HepG2 (cell line): ENCODE results near the gene TRPV6. TPM values are rescaled to one million over a fixed set of nuclear protein-coding genes. Genes with fewer than 3 reads are reported as not detected.

Experiments
- ATAC-seq: fragments of 200-7000 bp; cut with Tn5 transposase; 3 replicates; pipeline ENCODE4 v1.9.1; 2020; ENCODE audit warnings: mild to moderate bottlenecking, moderate library complexity
- BruUV-seq: library from RNA; stranded (reverse); fragments of 400-500 nt; replicated peaks from 2 replicates; lab custom pipeline; 2021; lab: Mats Ljungman, UMichigan
- CTCF ChIA-PET: fragments of 300-600 bp; formaldehyde crosslinking; extraction: SDS; loops from one replicate; lab custom pipeline; 2021; ENCODE audit warnings: low total read pairs, inconsistent platforms, low intra/inter-chr PET ratio; lab: Yijun Ruan, JAX
- POLR2A ChIA-PET: fragments of 350-600 bp; sonication (Branson Sonifier 250); formaldehyde crosslinking; loops from one replicate; lab custom pipeline; 2020; ENCODE audit warnings: antibody characterized with exemption, inconsistent platforms; lab: Yijun Ruan, JAX
- DNase-seq: peaks from one replicate; pipeline ENCODE4 v3.0.0-alpha.2; 2015; ENCODE audit warnings: low spot score
- FAIRE-seq: peaks from 3 replicates; lab custom pipeline; 2011; peaks lifted over from hg19 to GRCh38; lab: Jason Lieb, UNC
- H2AFZ ChIP-seq: one replicate; pipeline ENCODE4 v1.6.1; 2011; ENCODE audit warnings: low read length, inconsistent platforms
- H3K27ac ChIP-seq: fragments of 300-600 bp; 3 replicates; pipeline ENCODE4 v1.8.0; 2011; ENCODE audit warnings: mixed run types, mild to moderate bottlenecking, mixed read lengths, low read length, inconsistent platforms; ENCODE audit not compliant: insufficient read depth; ENCODE audit errors: extremely low read length
- H3K27me3 ChIP-seq, 2 experiments: fragments of 200-600 bp in 1 of 2; 2 replicates in 1 of 2; 3 replicates in 1 of 2; pipeline versions ENCODE4 v1.6.0 to v1.8.0; 2011; ENCODE audit warnings: low read length in 2 of 2, mild to moderate bottlenecking in 2 of 2, moderate library complexity in 2 of 2, inconsistent platforms in 1 of 2; ENCODE audit not compliant: insufficient read depth in 2 of 2, control insufficient read depth in 1 of 2
- H3K36me3 ChIP-seq, 2 experiments: fragments of 200-600 bp in 1 of 2; replicated peaks in 1 of 2; 2 replicates in 1 of 2; 3 replicates in 1 of 2; pipeline versions ENCODE4 v1.5.1 to v1.8.0; 2011; ENCODE audit warnings: low read length in 2 of 2, inconsistent platforms in 1 of 2; ENCODE audit not compliant: insufficient read depth in 2 of 2, control insufficient read depth in 1 of 2
- H3K4me1 ChIP-seq: 2 replicates; pipeline ENCODE4 v1.5.1; 2012; ENCODE audit warnings: low read length, inconsistent platforms; ENCODE audit not compliant: insufficient read depth
- H3K4me2 ChIP-seq: 2 replicates; pipeline ENCODE4 v1.6.0; 2011; ENCODE audit warnings: low read depth, low read length, inconsistent platforms
- H3K4me3 ChIP-seq, 3 experiments: fragments of 200-600 bp in 1 of 3; sonication (generic), shearing (Covaris generic) in 1 of 3; replicated peaks in 1 of 3; 2 replicates each; pipeline ENCODE4 v1.5.1; 2011 to 2016; ENCODE audit warnings: low read length in 3 of 3, inconsistent platforms in 2 of 3, low read depth in 2 of 3, mild to moderate bottlenecking in 2 of 3, control low read depth in 1 of 3, mixed read lengths in 1 of 3; ENCODE audit not compliant: insufficient read depth in 1 of 3
- H3K79me2 ChIP-seq: one replicate; pipeline ENCODE4 v1.6.1; 2011; ENCODE audit warnings: low read length, inconsistent platforms; ENCODE audit not compliant: insufficient read depth
- H3K9ac ChIP-seq: 2 replicates; pipeline ENCODE4 v1.6.0; 2011; ENCODE audit warnings: mild to moderate bottlenecking, low read depth, low read length, inconsistent platforms; ENCODE audit not compliant: insufficient read depth
- H3K9me3 ChIP-seq: 2 replicates; pipeline ENCODE4 v1.5.1; 2012; ENCODE audit warnings: mild to moderate bottlenecking, low read length
- H4K20me1 ChIP-seq: 2 replicates; pipeline ENCODE4 v1.6.0; 2011; ENCODE audit warnings: inconsistent platforms, mild to moderate bottlenecking, low read length, moderate library complexity; ENCODE audit not compliant: insufficient read depth
- CHCHD3 ChIP-seq: sonication (generic); formaldehyde crosslinking; IDR thresholded peaks from 2 replicates; pipeline ENCODE4 v1.8.0; 2022; ENCODE audit warnings: mild to moderate bottlenecking, missing genetic modification reagents, moderate library complexity
- DNMT3B ChIP-seq: conservative IDR thresholded peaks from 2 replicates; pipeline ENCODE4 v1.6.1; 2016; ENCODE audit warnings: missing biosample characterization, control low read depth
- HDAC1 ChIP-seq: sonication (generic); formaldehyde crosslinking; IDR thresholded peaks from 2 replicates; pipeline ENCODE4 v1.5.1; 2020; ENCODE audit warnings: mild to moderate bottlenecking, missing genetic modification reagents
- HDAC2 ChIP-seq: sonication (generic); formaldehyde crosslinking; IDR thresholded peaks from 2 replicates; pipeline ENCODE4 v1.4.0; 2020; ENCODE audit warnings: missing genetic modification reagents
- HIC2 ChIP-seq: sonication (generic); formaldehyde crosslinking; IDR thresholded peaks from 2 replicates; pipeline ENCODE4 v1.9.0; 2022; ENCODE audit warnings: low read depth, missing genetic modification reagents
- KDM3A ChIP-seq: IDR thresholded peaks from 2 replicates; pipeline ENCODE4 v1.6.1; 2018; ENCODE audit warnings: low read depth, missing compliant biosample characterization
- PBX2 ChIP-seq: IDR thresholded peaks from 2 replicates; pipeline ENCODE4 v1.6.1; 2016; ENCODE audit warnings: control low read depth
- RARG ChIP-seq: sonication (generic); formaldehyde crosslinking; IDR thresholded peaks from 2 replicates; pipeline ENCODE4 v1.4.0; 2020; ENCODE audit warnings: low read depth, mild to moderate bottlenecking, missing genetic modification reagents
- SALL2 ChIP-seq: sonication (generic); formaldehyde crosslinking; IDR thresholded peaks from 2 replicates; pipeline ENCODE4 v1.8.1; 2023; ENCODE audit warnings: mild to moderate bottlenecking, missing genetic modification reagents, inconsistent platforms
- SNRNP70 ChIP-seq: fragments of 200-400 bp; formaldehyde crosslinking; IDR thresholded peaks from 2 replicates; pipeline ENCODE4 v1.6.1; 2017; ENCODE audit warnings: mild to moderate bottlenecking, low read depth, low read length, moderate library complexity
- YEATS4 ChIP-seq: sonication (generic); formaldehyde crosslinking; IDR thresholded peaks from 2 replicates; pipeline ENCODE4 v1.4.0; 2020; ENCODE audit warnings: missing genetic modification reagents, borderline replicate concordance
- ZBTB25 ChIP-seq: IDR thresholded peaks from 2 replicates; pipeline ENCODE4 v1.6.1; 2018; ENCODE audit warnings: missing genetic modification reagents
- ZNF20 ChIP-seq: sonication (generic); formaldehyde crosslinking; IDR thresholded peaks from 2 replicates; pipeline ENCODE4 v1.4.0; 2020; ENCODE audit warnings: mild to moderate bottlenecking, moderate library complexity, missing genetic modification reagents
- ZNF205 ChIP-seq: IDR thresholded peaks from 2 replicates; pipeline ENCODE4 v1.6.1; 2018; ENCODE audit warnings: missing biosample characterization, missing genetic modification reagents
- ZNF292 ChIP-seq: sonication (generic); formaldehyde crosslinking; IDR thresholded peaks from 2 replicates; pipeline ENCODE4 v1.8.1; 2022; ENCODE audit warnings: mild to moderate bottlenecking, low read depth, missing genetic modification reagents, borderline replicate concordance
- ZNF619 ChIP-seq: sonication (generic); formaldehyde crosslinking; IDR thresholded peaks from 2 replicates; pipeline ENCODE4 v1.4.0; 2020; ENCODE audit warnings: mild to moderate bottlenecking, missing genetic modification reagents
- WGBS: methylation state at CpG from one replicate; pipeline ENCODE4 v1.1.6; 2017; ENCODE audit warnings: low lambda C conversion rate; 5-methylcytosine and 5-hydroxymethylcytosine counted together
- in situ Hi-C: cut with HindIII; loops from 2 replicates; pipeline ENCODE4 v1.10.0; 2017; ENCODE audit warnings: low pct_unique_long_range_greater_than_20kb; ENCODE audit not compliant: extremely low pct_ligation_motif_present
- intact Hi-C: fragments of 100-400 bp; cut with micrococcal nuclease; formaldehyde crosslinking; loops from one replicate; pipeline ENCODE4 v1.10.0; 2022; ENCODE audit not compliant: unreplicated experiment
- polyA plus RNA-seq, 8 experiments: library from polyadenylated mRNA; depleted of rRNA in 3 of 8; stranded (reverse) in 7 of 8; unstranded in 1 of 8; fragments of >200 nt; fragmentation: Illumina TruSeq in 4 of 8; extraction: Trizol in 4 of 8; gene quantifications; 2 replicates each; pipeline versions ENCODE4 v1.2.1 to v1.2.3, GENCODE V29; 2011 to 2016; ENCODE audit warnings: low read depth in 4 of 8, missing spikeins in 1 of 8, mixed read lengths in 1 of 8; ENCODE audit not compliant: insufficient read depth in 1 of 8
- total RNA-seq, 5 experiments: library from RNA; depleted of rRNA; stranded (reverse); fragments of >200 nt; fragmentation: Illumina TruSeq; extraction: Trizol; gene quantifications; 2 replicates each; pipeline ENCODE4 v1.2.3, GENCODE V29; 2016; ENCODE audit warnings: low read depth in 1 of 5

TRPV6 gene
- total and polyA plus RNA-seq, 2 of the 13 experiments (the other 11 are each of a cell fraction or from before 2014, with no cell fraction given), result not detected

GRCh38 chr7:142898377-142899170, 13.0 kb upstream of the TRPV6 start:
- no peak overlapping the region for H3K4me2 ChIP-seq
- CTCF ChIA-PET, result no interaction called here
- intact Hi-C loops, result no loop called here
- H3K27ac ChIP-seq, result no peak overlapping the region
- FAIRE-seq, result no peak
- no peaks in the 10 kb centered on the region for H3K36me3 ChIP-seq
- H3K4me1 ChIP-seq, result no peaks in the 10 kb centered on the region
- POLR2A ChIA-PET, result no interaction called here
- no peak overlapping the region for H3K9ac ChIP-seq
- WGBS, result 1% methylated on average over 3 of the region's 3 CpGs
- H3K9me3 ChIP-seq, result no peaks in the 10 kb centered on the region
- H4K20me1 ChIP-seq, result no peaks in the 10 kb centered on the region
- H3K4me3 ChIP-seq, result no peak overlapping the region
- BruUV-seq, result no TSS peak
- TF ChIP-seq YEATS4 (CRISPR knock-in tag) (no peak), HDAC2 (no peak), DNMT3B (no peak), CHCHD3 (no peak), ZNF205 (CRISPR knock-in tag) (no peak), ZNF20 (CRISPR knock-in tag) (no peak), ZBTB25 (no peak), RARG (CRISPR knock-in tag) (no peak), HIC2 (no peak), PBX2 (CRISPR knock-in tag) (no peak), KDM3A (CRISPR knock-in tag) (no peak), SNRNP70 (no peak), HDAC1 (CRISPR knock-in tag) (no peak), ZNF619 (CRISPR knock-in tag) (no peak), ZNF292 (CRISPR knock-in tag) (no peak), SALL2 (CRISPR knock-in tag) (no peak)
- ATAC-seq, result no peak
- H3K79me2 ChIP-seq, result no peaks in the 10 kb centered on the region
- no peak overlapping the region for H2AFZ ChIP-seq
- in situ Hi-C loops, result no loop called here
- DNase-seq, result no peak
- no peaks in the 10 kb centered on the region; a peak in 1 of 5 replicates for H3K27me3 ChIP-seq
